Measurements from ENCODE around the gene WDR36.

Gene WDR36

DNA sequence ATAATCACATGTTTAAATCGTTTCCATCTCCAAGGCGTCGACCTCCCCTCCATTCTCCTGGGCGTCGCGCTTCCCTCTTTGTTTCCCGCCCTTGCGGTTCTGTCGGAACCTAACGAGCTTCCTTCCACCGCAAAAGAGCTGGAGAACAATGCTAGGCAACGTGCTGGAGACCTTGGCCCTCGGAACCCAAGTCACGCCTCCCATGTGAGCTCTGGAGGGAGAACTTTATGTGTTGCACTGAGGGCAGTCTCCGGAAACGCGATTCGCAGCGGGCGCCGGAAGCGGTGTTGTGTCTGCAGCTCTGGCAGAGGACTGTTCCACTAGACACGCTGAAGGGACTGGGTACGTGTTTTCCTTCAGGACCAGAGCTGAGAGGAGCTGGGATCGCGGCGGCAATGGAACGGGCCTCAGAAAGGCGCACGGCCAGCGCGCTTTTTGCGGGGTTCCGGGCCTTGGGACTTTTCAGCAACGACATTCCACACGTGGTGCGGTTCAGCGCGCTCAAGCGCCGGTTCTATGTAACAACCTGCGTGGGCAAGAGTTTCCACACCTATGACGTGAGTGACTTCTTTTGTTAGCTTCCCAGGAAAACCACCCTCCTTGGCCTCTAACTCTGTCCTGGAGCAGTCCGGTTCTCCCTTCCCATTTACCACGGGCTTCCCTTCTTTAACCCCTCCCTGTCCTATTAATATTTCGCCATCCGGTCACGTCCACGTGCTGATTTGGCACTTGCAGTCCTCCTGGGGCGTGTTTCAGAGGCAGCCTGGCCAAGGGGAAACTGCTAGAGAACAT is at the start of gene WDR36:
Gene WDR36 (plus strand): TSS at position 287 of the 792 bp plus-strand sequence. CDS start 109 bp downstream, at position 396.
- peak; percentile 94 for DNase-seq

- peak; percentile 69 for DNase-seq
Measured at GRCh38 chr5:111043712-111044506, 48.2 kb upstream of the WDR36 start.

DNA sequence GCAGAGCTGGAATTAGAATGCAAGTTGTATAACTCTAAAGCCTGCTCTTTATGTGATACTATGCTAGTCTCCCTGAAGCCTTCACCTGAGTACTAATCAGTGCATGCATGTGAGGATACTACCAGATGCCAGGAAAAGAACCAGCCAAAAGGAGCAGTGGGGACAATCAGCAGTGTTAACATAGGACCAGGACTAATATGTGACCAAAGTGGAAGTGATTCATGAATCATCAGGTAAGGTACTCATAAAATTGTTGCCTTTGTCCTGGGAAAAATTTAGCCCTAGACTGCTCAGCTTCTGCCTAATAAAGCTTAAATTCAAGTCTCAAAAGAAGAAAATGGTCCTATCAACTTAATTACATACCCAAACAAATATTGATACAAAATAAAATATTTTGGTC is 34.1 kb upstream of the WDR36 start:
- DNase-seq, result no peak

- no peak for DNase-seq
Measured at GRCh38 chr5:111060169-111060568, 32.0 kb upstream of the WDR36 start.

GRCh38 chr5:111061618-111062017 is 30.5 kb upstream of the WDR36 start:
- no peak for DNase-seq

DNA sequence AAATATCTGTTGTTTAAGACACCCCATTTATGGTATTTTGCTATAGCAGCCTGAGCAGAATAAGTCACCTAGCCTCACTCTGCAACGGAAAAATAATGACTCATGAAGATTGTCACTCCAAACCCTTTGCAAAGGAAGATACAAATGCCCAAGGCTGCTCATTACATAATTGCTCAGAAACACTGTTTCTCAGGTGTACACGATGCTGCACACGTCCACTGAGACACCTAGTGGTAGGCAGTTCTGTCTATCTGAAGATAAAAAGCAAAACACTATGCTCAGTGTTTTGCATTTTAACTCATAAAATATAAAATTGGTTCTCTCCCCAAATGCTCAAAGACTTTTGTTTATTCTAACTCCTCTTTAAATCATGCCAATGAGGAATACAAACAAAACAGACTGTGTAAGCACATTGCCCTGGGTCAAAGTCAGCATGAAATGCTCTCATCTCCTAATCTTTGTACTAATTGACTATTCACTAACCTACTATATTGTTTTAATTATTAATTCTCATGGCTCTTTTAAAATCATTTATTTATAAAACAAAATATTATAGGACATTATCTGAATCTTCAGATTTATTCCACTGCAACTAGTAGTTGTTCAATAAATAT is 28.3 kb upstream of the WDR36 start:
- no peak for DNase-seq

GRCh38 chr5:111066261-111066938 is 25.7 kb upstream of the WDR36 start:
- no peak for DNase-seq

- DNase-seq, result no peak
Measured at GRCh38 chr5:111068213-111068612, 23.9 kb upstream of the WDR36 start.

GRCh38 chr5:111069839-111070238 is 22.3 kb upstream of the WDR36 start:
- peak; percentile 82 for DNase-seq

DNA sequence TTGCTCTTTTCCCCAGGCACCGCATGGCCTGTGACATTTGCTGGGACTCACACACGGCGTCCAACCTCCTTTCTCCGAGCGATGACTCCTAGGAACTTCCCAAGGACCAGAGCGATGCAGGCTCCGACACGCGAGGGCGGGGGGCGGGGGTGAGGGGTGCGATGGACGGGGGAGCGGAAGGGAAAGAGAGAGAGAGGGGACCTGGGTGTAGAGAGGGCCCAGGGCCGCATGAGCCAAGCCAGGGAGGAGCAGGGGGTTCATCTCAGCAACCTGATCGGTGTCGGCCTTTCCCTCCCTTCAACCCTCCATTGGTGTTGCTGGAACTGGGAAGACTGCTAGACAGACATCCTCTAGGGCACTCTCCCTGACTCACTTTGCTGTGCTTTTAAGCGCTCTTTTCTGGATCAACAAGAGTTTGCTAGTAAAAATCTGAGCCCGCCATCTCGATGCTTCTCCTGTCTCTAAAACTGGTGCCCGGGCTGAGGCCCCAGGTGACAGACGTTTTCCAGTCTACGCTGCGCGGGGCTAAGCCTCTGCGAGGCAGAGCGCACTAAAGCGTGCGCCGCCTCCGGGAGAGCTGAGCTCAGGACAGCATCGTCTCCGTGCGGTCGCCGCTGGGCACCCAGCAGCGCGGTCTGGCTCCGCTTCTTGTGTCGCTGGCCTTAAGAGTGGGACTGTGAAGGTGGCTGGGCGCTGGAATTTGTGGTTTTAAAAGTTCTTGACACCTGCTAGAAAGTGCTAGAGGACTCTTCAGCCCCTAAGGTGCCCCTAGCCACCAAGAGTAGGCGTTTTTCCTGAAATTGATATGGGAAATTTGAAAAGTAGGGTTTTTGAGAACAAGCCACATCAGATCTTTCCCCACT is 21.6 kb upstream of the WDR36 start:
- peak; percentile 17 for DNase-seq

DNA sequence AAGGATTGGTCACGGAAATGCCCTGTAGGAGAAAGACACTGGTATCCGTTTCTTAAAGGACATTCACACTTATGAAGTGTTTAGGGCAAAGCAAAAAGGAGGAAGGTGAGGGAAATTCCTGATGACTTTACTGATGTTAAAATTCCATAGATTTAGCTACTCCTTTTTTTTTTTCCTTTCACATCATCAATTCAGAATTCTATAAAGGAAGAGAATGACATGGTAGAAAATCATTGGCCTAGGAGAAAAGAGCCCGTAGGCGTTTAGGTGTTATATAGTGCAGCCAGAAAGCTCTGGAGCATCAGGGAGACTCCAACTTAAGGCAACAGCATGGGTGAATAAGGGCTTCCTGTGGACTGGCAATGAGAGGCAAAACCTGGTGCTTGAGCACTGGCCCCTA is 20.7 kb upstream of the WDR36 start, which contains the start of gene TSLP:
Gene TSLP (plus strand): TSS at position 301 of the 400 bp plus-strand sequence. CDS start 178 bp downstream, outside the sequence.
- DNase-seq, result no peak

GRCh38 chr5:111072949-111073682 is 19.0 kb upstream of the WDR36 start:
- peak; percentile 13 for DNase-seq

DNA sequence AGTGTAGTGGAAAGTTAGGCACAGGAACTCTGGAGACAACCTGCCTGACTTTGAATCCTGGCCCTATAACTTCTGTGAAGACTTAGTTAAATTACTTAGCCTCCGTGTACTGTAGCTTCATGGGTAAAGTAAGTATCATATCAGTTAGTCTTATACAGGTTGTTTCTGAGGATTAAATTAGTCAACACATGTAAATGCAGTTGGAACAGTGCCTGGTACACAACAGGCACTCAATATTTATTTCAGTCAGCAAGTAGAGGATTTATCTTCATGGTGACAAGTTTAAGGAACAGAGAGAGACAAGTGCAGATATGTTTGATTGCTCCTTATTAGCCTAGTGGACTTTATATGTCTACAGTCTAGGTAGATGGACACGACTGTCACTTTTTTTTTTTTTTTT is 17.9 kb upstream of the WDR36 start:
- no peak for DNase-seq

GRCh38 chr5:111075520-111075919 is 16.6 kb upstream of the WDR36 start:
- peak; percentile 92 for DNase-seq

DNA sequence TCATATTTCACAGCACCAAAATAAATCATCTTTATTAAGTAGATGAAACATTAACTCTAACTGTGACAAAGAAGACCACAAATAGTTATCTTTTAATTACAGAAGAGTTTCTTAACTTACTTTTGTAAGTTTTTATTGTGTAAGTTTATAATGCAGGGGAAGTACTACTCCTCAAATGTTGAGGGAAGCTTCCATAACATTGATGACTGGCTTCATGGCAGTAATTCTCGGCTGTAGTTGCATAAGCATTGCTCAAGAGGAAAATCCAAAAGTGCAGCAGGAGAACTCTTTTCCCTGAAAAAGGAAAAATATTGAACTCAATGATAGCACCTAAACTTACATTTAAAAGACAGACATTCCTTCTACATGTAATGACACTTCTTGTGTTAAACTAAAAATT is 16.1 kb upstream of the WDR36 start:
- no peak for DNase-seq

GRCh38 chr5:111077678-111078077 is 14.5 kb upstream of the WDR36 start:
- DNase-seq, result no peak

- DNase-seq, result no peak
Measured at GRCh38 chr5:111079846-111080245, 12.3 kb upstream of the WDR36 start.

- no peak for DNase-seq
Measured at GRCh38 chr5:111083323-111083722, 8.8 kb upstream of the WDR36 start.

GRCh38 chr5:111095982-111096381 is 3.8 kb downstream of the WDR36 start:
- no peak for DNase-seq

DNA sequence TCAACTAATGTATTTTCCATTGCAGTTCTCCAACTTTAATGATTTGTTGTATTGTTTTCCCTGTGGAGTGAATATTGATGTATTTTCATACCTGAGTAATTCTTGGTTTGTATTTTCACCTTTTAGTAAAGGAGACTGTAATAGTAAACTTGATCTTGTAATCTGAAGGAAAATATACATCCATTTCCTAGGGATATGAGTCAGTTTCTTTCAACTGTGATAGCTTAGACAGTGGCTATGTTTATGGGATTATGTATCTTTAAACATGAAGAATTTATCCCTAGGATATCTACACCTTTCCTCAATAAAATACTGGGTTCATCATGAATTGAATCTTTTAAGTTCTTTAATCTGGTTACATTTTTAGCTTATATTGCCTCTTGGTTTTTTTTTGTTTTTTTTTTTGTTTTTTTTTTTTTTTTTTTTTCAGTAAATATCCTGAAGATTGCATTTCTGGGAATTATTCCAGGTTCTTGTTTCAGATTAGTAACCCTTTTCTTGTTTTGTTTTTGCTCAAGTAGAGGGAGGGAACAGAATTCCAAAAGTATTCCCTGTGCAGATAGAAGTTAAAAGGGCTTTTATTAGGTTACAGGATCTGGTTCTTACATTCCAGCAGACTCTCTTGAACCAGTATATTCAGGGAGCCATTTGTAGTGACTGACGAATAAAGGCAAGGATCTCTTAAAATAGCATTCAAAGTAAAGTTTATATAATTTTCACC is 7.1 kb downstream of the WDR36 start:
- no peak for DNase-seq

Measured in fibroblast of skin of right quadriceps (primary cell).